Activated CD4-positive, alpha-beta T cell treated with anti-CD3 and anti-CD28 coated beads, Interleukin-10, Interleukin-2, amounts not matched to agents 100 ng/mL and 50 ng/mL, durations not matched to agents 16 hours and 8 hours (primary cell): Measurements from ENCODE around the gene FLOT2.
"Not testable (repeated sequence)": the region's sequence is repeated elsewhere in the genome, so short reads cannot be mapped to it uniquely, and the experiment has no call there.

Experiments
- DNase-seq: peaks from one replicate; pipeline ENCODE4 v3.0.0-alpha.2; 2020

The FLOT2 gene

GRCh38 chr17:28839221-28839620 is 58.3 kb downstream of the FLOT2 start:
- DNase-seq: no peak

- DNase-seq: not testable (repeated sequence)
Measured at GRCh38 chr17:28836541-28836940, 61.0 kb downstream of the FLOT2 start.

- no peak for DNase-seq
Measured at GRCh38 chr17:28834420-28834819, 63.1 kb downstream of the FLOT2 start.
